HG02938 (cell line): ENCODE measurements around the gene RASD1.

Experiments used
- ATAC-seq: cut with Tn5 transposase; IDR thresholded peaks from one replicate; pipeline ENCODE4 v1.9.1; 2021; ENCODE audit warnings: mild to moderate bottlenecking, moderate library complexity; ENCODE audit not compliant: unreplicated experiment

The RASD1 gene

GRCh38 chr17:17445925-17446665, 50.1 kb downstream of the RASD1 start:
- ATAC-seq = no peak

DNA sequence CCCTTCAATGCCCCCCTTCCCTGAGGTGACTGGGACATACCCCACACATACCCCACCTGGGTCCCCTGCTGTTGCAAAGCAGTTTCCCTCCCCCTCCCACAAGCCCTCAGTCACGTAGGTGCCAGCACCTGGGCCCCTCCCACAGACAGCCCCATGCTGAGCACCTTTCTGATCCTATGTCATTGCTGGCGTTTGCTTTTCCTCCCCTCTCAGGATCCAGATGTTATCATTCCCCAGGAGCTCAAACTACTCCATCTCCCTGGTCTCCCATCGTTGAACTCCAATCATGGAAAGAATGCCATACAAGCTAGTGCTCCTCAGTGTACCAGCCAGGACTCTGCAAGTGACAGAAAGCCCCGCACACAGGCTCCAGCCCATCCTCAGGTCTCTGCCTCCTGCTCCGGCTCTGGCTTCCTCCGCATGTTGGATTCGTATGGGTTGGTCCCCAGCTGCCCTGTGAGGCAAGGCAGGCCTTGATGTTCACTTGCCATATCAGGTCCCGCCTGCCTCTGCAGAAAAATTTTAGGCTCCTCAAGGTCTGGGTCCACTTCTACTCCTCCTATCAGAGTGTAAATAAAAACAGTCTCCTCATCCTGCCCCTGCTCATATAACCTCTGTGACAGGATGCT, 50.8 kb downstream of the RASD1 start:
- no peak for ATAC-seq
